Tibial artery (tissue), 4 donors: ENCODE measurements around the gene GUCA2B.

ENCODE experiments used
- DNase-seq, 2 donors: peaks; one replicate each; pipeline ENCODE4 v3.0.0-alpha.2; 2019
- H3K27ac ChIP-seq, 2 donors: fragments of 200-600 bp; sonication (generic) in 1 of 2; 1 replicate in 1 of 2; 2 replicates in 1 of 2; pipeline ENCODE4 v1.5.1; 2018 to 2019; ENCODE audit warnings: mild to moderate bottlenecking in 1 of 2
- H3K27me3 ChIP-seq, 2 donors: fragments of 200-600 bp; sonication (generic) in 1 of 2; one replicate each; pipeline versions ENCODE4 v1.5.1 to v1.6.0; 2016 to 2019
- H3K36me3 ChIP-seq, 3 donors: fragments of 200-600 bp; sonication (generic) in 2 of 3; one replicate each; pipeline ENCODE4 v1.5.1; 2016 to 2019; ENCODE audit warnings: mild to moderate bottlenecking in 2 of 3
- H3K4me1 ChIP-seq, 4 donors: fragments of 200-600 bp; sonication (generic) in 2 of 4; 1 replicate in 3 of 4; 2 replicates in 1 of 4; pipeline ENCODE4 v1.5.1; 2016 to 2019
- H3K4me3 ChIP-seq, 2 donors: fragments of 200-600 bp; sonication (generic) in 1 of 2; 1 replicate in 1 of 2; 2 replicates in 1 of 2; pipeline ENCODE4 v1.5.1; 2018 to 2019; ENCODE audit warnings: mild to moderate bottlenecking in 2 of 2
- H3K9me3 ChIP-seq, 3 donors: fragments of 200-600 bp; sonication (generic) in 1 of 3; one replicate each; pipeline ENCODE4 v1.5.1; 2016 to 2019
- CTCF ChIP-seq, 2 experiments: fragments of 200-600 bp in 1 of 2; fragments of 450-650 bp in 1 of 2; IDR thresholded peaks; one replicate each; pipeline ENCODE4 v1.5.1; 2017 to 2019; ENCODE audit warnings: antibody characterized with exemption in 2 of 2, mild to moderate bottlenecking in 1 of 2, moderate library complexity in 1 of 2
- intact Hi-C: fragments of 100-400 bp; cut with DNase I; formaldehyde crosslinking; loops from one replicate; pipeline ENCODE4 v1.15.0; 2023; ENCODE audit warnings: low total_unique reads

The GUCA2B gene

DNA sequence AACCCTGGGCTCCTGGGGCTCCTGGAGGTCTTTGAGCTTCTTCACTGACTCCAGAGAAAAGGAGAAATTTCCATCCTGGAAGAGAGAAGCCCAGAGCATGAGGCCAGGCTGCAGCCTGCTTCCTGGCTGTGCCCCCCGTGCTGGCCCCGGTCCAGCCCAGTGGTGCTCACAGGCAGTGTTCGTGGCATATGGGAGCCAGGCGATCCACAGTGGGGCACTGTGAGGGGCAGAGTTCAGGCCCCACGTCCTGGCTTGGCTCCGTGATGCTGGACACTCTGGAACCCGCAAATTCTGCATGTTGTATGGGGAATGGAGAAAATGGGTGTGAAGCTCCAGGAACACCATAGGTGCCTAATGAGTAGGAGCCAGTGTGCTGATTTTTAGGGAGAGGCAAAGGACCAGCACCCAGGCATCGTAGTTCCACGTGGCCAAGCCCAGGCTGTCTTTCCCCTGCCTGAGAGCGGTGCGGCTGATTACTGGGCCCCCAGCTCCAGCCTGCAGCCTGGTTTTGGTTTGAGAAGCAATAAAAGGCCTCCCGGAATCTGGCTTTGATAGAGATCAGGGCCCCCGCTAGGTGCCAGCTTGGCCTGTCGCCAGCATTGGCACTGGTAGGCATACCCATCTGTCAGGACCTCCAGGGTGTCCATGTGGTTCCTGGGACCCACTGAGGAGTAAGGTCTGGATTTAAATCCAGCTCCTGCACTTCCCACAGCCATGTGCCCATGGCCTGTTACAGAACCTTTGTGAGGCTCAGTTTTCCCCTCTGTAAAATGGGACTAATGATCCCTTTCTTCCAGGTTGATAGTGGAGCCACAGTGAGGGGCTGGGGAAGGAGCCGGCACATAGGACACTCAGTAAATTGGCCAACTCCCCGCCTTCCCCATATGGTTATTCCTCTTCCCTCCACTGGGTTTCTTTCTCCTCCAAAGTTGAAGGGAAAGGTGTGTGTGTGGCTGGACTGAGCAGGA, 10.6 kb downstream of the GUCA2B start:
- DNase-seq, result no peak
- Histone ChIP-seq H3K27me3 (peaks cover 0 to 18% of the 10 kb centered on the region in 2 donors), H3K9me3 (peaks cover 0 to 12% (median 8%) of the 10 kb centered on the region in 3 donors), H3K27ac (no peak overlapping the region), H3K4me3 (no peak overlapping the region), H3K4me1 (peaks cover 0 to 6% (median 5%) of the 10 kb centered on the region in 4 donors), H3K36me3 (no peaks in the 10 kb centered on the region)
- intact Hi-C loops, result no loop called here
- no peak for TF ChIP-seq CTCF (IDR thresholded peaks at IDR 0.05)

DNA sequence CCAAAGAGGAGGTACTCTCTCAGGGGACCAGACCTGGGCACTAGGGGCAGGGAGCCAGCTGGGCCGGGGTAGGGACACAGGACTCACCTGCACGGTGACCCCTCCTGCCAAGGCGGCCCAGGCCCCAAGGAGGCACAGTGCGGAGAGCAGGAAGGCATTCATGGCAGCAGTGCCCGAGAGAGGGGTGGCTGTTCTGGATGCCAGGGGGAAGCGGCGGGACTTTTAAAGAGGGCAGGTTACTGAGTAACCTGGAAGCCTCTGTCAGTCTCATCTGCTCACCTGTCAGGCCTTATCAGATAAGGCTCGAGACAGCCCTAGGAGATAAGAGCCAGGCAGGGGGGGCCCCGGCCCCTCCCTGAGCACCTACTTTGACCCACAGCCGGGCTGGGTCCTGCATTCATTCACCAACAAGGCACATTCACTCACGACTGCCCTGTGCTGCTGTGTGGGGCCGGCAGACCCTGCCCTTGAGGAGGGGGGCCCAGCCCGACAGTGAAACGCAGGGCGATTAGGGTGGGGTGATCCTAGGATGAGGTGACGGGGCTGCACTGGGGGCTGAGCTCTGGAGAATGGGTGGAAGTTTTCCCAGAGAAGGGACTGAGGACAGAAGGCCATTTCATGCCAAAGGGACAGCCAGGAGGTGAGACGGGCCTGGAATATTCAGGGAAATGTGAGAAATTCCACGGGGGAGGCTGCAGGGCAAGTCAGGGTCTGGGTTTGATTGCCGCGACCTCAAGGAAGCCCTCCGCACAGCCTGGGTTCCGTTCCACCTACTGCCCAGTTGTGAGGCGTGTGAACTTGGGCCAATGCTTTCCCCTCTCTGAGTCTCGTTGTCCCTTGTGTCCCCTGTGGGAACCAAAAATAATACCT, 11.6 kb downstream of the GUCA2B start, which contains the start of gene GUCA2A:
Gene GUCA2A, minus strand, starts transcription at position 195 of the 870 bp plus-strand sequence. Its CDS starts 33 bp downstream, at position 162.
- intact Hi-C loops, result no loop called here
- H3K4me1 ChIP-seq, result peaks cover 0 to 6% (median 5%) of the 10 kb centered on the region in 4 donors
- H3K36me3 ChIP-seq, result no peaks in the 10 kb centered on the region
- H3K27me3 ChIP-seq, result peaks cover 0 to 18% of the 10 kb centered on the region in 2 donors
- H3K9me3 ChIP-seq, result peaks cover 0 to 12% (median 8%) of the 10 kb centered on the region in 3 donors
- no peak for TF ChIP-seq CTCF (IDR thresholded peaks at IDR 0.05)
- DNase-seq, result no peak
- H3K27ac ChIP-seq, result no peak within 1 kb of the TSS
- no peak within 1 kb of the TSS for H3K4me3 ChIP-seq

DNA sequence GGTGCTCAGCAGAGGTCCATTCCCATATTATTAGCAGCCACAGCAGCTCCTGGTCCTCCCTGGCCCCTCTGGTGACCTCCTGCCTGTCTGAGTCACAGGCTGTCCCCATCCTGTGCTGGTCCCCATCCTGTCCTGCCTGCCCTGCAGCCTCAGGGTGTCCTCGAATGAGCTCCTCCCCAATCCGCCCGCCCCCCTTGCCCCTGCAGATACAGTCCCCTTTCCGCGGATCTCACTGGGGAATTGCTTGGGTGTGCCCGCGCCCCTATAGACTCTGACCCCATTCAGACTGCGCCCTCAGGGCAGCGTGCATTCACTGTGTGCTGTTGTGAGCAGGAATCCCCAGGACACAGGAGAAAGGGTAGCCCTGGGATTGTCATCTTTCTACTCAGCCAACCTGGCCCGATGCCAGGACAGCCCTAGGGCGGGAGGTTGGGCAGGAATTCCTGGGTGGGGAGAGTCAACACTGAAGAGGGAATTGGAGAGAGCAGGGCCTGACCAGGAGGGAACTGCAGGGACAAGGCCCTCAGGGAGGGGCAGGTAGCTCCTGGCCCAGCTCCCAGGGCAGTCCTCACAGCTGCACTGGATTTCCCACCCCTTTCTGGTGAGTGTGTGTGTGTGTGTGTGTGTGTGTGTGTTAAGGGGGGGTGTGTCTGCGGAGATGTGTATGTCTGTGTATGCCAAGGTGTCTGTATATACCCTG, 12.5 kb downstream of the GUCA2B start:
- TF ChIP-seq CTCF (IDR thresholded peaks at IDR 0.05), result no peak
- no peak overlapping the region for H3K27ac ChIP-seq
- H3K4me1 ChIP-seq, result peaks cover 0 to 6% (median 5%) of the 10 kb centered on the region in 4 donors
- DNase-seq, result no peak
- peaks cover 0 to 18% of the 10 kb centered on the region in 2 donors for H3K27me3 ChIP-seq
- no peaks in the 10 kb centered on the region for H3K36me3 ChIP-seq
- H3K4me3 ChIP-seq, result no peak overlapping the region
- intact Hi-C loops, result no loop called here
- peaks cover 0 to 12% (median 5%) of the 10 kb centered on the region in 3 donors for H3K9me3 ChIP-seq

- TF ChIP-seq CTCF (IDR thresholded peaks at IDR 0.05), result no peak
- Histone ChIP-seq H3K4me1 (peaks cover 0 to 7% (median 5%) of the 10 kb centered on the region in 4 donors), H3K27me3 (peaks cover 0 to 15% of the 10 kb centered on the region in 2 donors), H3K4me3 (no peak overlapping the region), H3K9me3 (no peaks in the 10 kb centered on the region), H3K27ac (no peak overlapping the region), H3K36me3 (no peaks in the 10 kb centered on the region)
- intact Hi-C loops, result no loop called here
- DNase-seq, result no peak
Observed at GRCh38 chr1:42167611-42168390, 14.6 kb downstream of the GUCA2B start.
